ENCODE measurements around the gene STAC2. TPM values are rescaled to one million over a fixed set of nuclear protein-coding genes. Genes with fewer than 3 reads are reported as not detected.

STAC2 gene
- total RNA-seq, 1 donor from 2014 or later, result 7.9 TPM

DNA sequence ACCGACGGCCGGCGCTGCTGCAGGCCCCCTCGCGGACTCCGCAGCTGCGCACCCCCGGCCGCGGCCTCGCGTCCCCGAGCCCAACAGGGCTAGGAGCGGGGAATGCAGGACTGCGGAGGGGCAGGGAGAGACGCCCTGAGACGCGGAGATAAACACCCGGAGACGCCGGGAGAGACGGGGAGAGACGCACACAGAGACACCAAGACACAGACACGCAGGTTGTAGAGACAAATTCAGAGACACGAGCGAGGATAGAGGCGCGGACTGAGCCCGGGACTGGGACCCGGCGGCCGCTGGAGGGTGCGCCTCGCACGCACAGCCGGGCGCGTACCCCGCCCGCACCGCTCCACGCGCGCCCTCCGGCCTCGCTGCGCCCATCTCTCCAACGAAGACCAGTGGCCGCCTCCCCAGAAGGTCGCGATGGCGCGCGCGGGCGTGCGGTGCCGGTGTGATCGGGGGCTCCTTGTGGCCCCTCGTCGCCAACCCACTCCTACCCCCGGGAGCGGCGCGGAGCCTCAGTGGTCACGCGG is 902 bp downstream of the STAC2 start:
- TF ChIP-seq, protein P1, sequence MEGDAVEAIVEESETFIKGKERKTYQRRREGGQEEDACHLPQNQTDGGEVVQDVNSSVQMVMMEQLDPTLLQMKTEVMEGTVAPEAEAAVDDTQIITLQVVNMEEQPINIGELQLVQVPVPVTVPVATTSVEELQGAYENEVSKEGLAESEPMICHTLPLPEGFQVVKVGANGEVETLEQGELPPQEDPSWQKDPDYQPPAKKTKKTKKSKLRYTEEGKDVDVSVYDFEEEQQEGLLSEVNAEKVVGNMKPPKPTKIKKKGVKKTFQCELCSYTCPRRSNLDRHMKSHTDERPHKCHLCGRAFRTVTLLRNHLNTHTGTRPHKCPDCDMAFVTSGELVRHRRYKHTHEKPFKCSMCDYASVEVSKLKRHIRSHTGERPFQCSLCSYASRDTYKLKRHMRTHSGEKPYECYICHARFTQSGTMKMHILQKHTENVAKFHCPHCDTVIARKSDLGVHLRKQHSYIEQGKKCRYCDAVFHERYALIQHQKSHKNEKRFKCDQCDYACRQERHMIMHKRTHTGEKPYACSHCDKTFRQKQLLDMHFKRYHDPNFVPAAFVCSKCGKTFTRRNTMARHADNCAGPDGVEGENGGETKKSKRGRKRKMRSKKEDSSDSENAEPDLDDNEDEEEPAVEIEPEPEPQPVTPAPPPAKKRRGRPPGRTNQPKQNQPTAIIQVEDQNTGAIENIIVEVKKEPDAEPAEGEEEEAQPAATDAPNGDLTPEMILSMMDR (IDR thresholded peaks at IDR 0.05), result no peak
- Histone ChIP-seq H3K4me3 (peak overlapping the region; percentile 59 to 75), H3K4me1 (peaks cover 13 to 32% of the 10 kb centered on the region in 2 donors), H3K27me3 (no peaks in the 10 kb centered on the region), H3K36me3 (no peaks in the 10 kb centered on the region), H3K27ac (peak overlapping the region; percentile 85 to 87), H3K9me3 (no peaks in the 10 kb centered on the region)
- DNase-seq (ENCODE audit: low spot score in 2 of 2), result no peak
- intact Hi-C loops (cut with DNase I), result loop anchor here (2.0 kb wide), 1 partner anchor 16 kb away; no protein-coding TSS in a partner anchor

GRCh38 chr17:39223907-39224777 is 1.6 kb downstream of the STAC2 start:
- TF ChIP-seq, protein P1 (IDR thresholded peaks at IDR 0.05), result no peak
- DNase-seq (ENCODE audit: low spot score in 2 of 2), result no peak
- Histone ChIP-seq H3K36me3 (no peaks in the 10 kb centered on the region), H3K27ac (peak overlapping the region; percentile 85 to 87), H3K27me3 (no peaks in the 10 kb centered on the region), H3K4me1 (peaks cover 13 to 39% of the 10 kb centered on the region in 2 donors), H3K4me3 (peak overlapping the region; percentile 59 to 75), H3K9me3 (no peaks in the 10 kb centered on the region)
- intact Hi-C loops (cut with DNase I), result loop anchor here (2.0 kb wide), 1 partner anchor 15 kb away; no protein-coding TSS in a partner anchor

- H3K4me3 ChIP-seq, result peak overlapping the region in 1 of 2 donors; percentile 75
- no peaks in the 10 kb centered on the region for H3K27me3 ChIP-seq
- peak in 1 of 2 donors; percentile 89 for DNase-seq (ENCODE audit: low spot score in 2 of 2)
- H3K36me3 ChIP-seq, result no peaks in the 10 kb centered on the region
- intact Hi-C loops (cut with DNase I), result no loop called here
- H3K9me3 ChIP-seq, result no peaks in the 10 kb centered on the region
- TF ChIP-seq, protein P1 (IDR thresholded peaks at IDR 0.05), result no peak
- peak overlapping the region; percentile 83 to 85 for H3K27ac ChIP-seq
- H3K4me1 ChIP-seq, result peaks cover 17 to 46% of the 10 kb centered on the region in 2 donors
Measured at GRCh38 chr17:39222866-39223834, 2.6 kb downstream of the STAC2 start.

GRCh38 chr17:39222151-39222550 is 3.6 kb downstream of the STAC2 start:
- no peaks in the 10 kb centered on the region for H3K9me3 ChIP-seq
- peak overlapping the region in 1 of 2 donors; percentile 17 for H3K4me3 ChIP-seq
- H3K36me3 ChIP-seq, result no peaks in the 10 kb centered on the region
- TF ChIP-seq, protein P1 (IDR thresholded peaks at IDR 0.05), result no peak
- intact Hi-C loops (cut with DNase I), result no loop called here
- peak in 1 of 2 donors; percentile 76 for DNase-seq (ENCODE audit: low spot score in 2 of 2)
- H3K27me3 ChIP-seq, result no peaks in the 10 kb centered on the region
- peak overlapping the region; percentile 83 to 85 for H3K27ac ChIP-seq
- H3K4me1 ChIP-seq, result peaks cover 17 to 56% of the 10 kb centered on the region in 2 donors

- TF ChIP-seq, protein P1 (IDR thresholded peaks at IDR 0.05), result no peak
- peak overlapping the region; percentile 83 to 85 for H3K27ac ChIP-seq
- no peak for DNase-seq (ENCODE audit: low spot score in 2 of 2)
- intact Hi-C loops (cut with DNase I), result no loop called here
- H3K4me3 ChIP-seq, result no peak overlapping the region
- H3K36me3 ChIP-seq, result peaks cover 0 to 2% of the 10 kb centered on the region in 2 donors
- no peaks in the 10 kb centered on the region for H3K27me3 ChIP-seq
- H3K9me3 ChIP-seq, result no peaks in the 10 kb centered on the region
- peaks cover 17 to 57% of the 10 kb centered on the region in 2 donors for H3K4me1 ChIP-seq
Measured at GRCh38 chr17:39221572-39221971, 4.2 kb downstream of the STAC2 start.
